H9 (cell line): ENCODE results near the gene MZF1. TPM values are rescaled to one million over a fixed set of nuclear protein-coding genes. Genes with fewer than 3 reads are reported as not detected.

Experiments used
- DNase-seq: peaks from one replicate; pipeline ENCODE4 v3.0.0-alpha.2; 2017
- H2AFZ ChIP-seq: one replicate; pipeline ENCODE4 v1.6.1; 2013; ENCODE audit warnings: mild to moderate bottlenecking, low read length, control low read depth, moderate library complexity
- H2AK5ac ChIP-seq: 2 replicates; pipeline ENCODE4 v1.6.1; 2013; ENCODE audit warnings: low read length, control low read depth, mixed read lengths; ENCODE audit not compliant: insufficient read length
- H2BK120ac ChIP-seq: one replicate; pipeline ENCODE4 v1.6.1; 2013; ENCODE audit warnings: low read depth, mild to moderate bottlenecking, low read length, control low read depth, inconsistent platforms; ENCODE audit not compliant: poor library complexity, severe bottlenecking
- H2BK12ac ChIP-seq: 2 replicates; pipeline ENCODE4 v1.6.1; 2013; ENCODE audit warnings: low read length, control low read depth, mixed read lengths, low read depth; ENCODE audit not compliant: insufficient read length
- H2BK15ac ChIP-seq: 2 replicates; pipeline ENCODE4 v1.6.1; 2013; ENCODE audit warnings: low read depth, low read length, control low read depth
- H2BK20ac ChIP-seq: one replicate; pipeline ENCODE4 v1.6.1; 2013; ENCODE audit warnings: low read depth, mild to moderate bottlenecking, low read length, control low read depth, inconsistent platforms; ENCODE audit not compliant: poor library complexity, severe bottlenecking
- H2BK5ac ChIP-seq: 2 replicates; pipeline ENCODE4 v1.6.1; 2013; ENCODE audit warnings: low read length, control low read depth, mixed read lengths; ENCODE audit not compliant: insufficient read length
- H3K14ac ChIP-seq: 2 replicates; pipeline ENCODE4 v1.6.1; 2013; ENCODE audit warnings: low read length, control low read depth; ENCODE audit not compliant: insufficient read depth
- H3K18ac ChIP-seq: 2 replicates; pipeline ENCODE4 v1.6.1; 2013; ENCODE audit warnings: low read depth, mild to moderate bottlenecking, mixed read lengths, low read length, control low read depth; ENCODE audit not compliant: insufficient read length
- H3K23ac ChIP-seq: 2 replicates; pipeline ENCODE4 v1.6.1; 2013; ENCODE audit warnings: low read length, control low read depth, mixed read lengths, low read depth; ENCODE audit not compliant: insufficient read length
- H3K23me2 ChIP-seq: 2 replicates; pipeline ENCODE4 v1.6.1; 2013; ENCODE audit warnings: low read depth, mild to moderate bottlenecking, mixed read lengths, low read length, control low read depth; ENCODE audit not compliant: insufficient read length, poor library complexity, severe bottlenecking
- H3K27ac ChIP-seq: 2 replicates; pipeline ENCODE4 v1.5.1; 2013; ENCODE audit warnings: low read length, control low read depth, mixed read lengths, low read depth; ENCODE audit not compliant: insufficient read length
- H3K27me3 ChIP-seq: 2 replicates; pipeline ENCODE4 v1.6.1; 2013; ENCODE audit warnings: low read length, control low read depth, inconsistent platforms; ENCODE audit not compliant: insufficient read depth
- H3K4ac ChIP-seq: 2 replicates; pipeline ENCODE4 v1.6.1; 2013; ENCODE audit warnings: low read depth, mild to moderate bottlenecking, control low read depth, inconsistent platforms, low read length, moderate library complexity
- H3K4me1 ChIP-seq: 2 replicates; pipeline ENCODE4 v1.6.1; 2013; ENCODE audit warnings: low read length, control low read depth, inconsistent platforms; ENCODE audit not compliant: insufficient read depth
- H3K4me2 ChIP-seq: 2 replicates; pipeline ENCODE4 v1.6.1; 2013; ENCODE audit warnings: low read length, control low read depth, mixed read lengths; ENCODE audit not compliant: insufficient read length, insufficient read depth
- H3K56ac ChIP-seq: 2 replicates; pipeline ENCODE4 v1.6.1; 2013; ENCODE audit warnings: low read depth, mild to moderate bottlenecking, mixed read lengths, low read length, control low read depth; ENCODE audit not compliant: insufficient read length
- H3K79me1 ChIP-seq: 2 replicates; pipeline ENCODE4 v1.6.1; 2013; ENCODE audit warnings: low read depth, mild to moderate bottlenecking, moderate library complexity, low read length, control low read depth, inconsistent platforms; ENCODE audit not compliant: insufficient read depth, poor library complexity, severe bottlenecking
- H3K79me2 ChIP-seq: 2 replicates; pipeline ENCODE4 v1.6.1; 2013; ENCODE audit warnings: low read length, control low read depth, inconsistent platforms; ENCODE audit not compliant: insufficient read depth
- H3K9ac ChIP-seq: 2 replicates; pipeline ENCODE4 v1.6.1; 2013; ENCODE audit warnings: low read length, control low read depth, mixed read lengths; ENCODE audit not compliant: insufficient read length; ENCODE audit errors: extremely low read depth
- H3K9me3 ChIP-seq: one replicate; pipeline ENCODE4 v1.6.1; 2013; ENCODE audit warnings: low read depth, low read length, inconsistent platforms; ENCODE audit not compliant: control insufficient read depth
- H3T11ph ChIP-seq: one replicate; pipeline ENCODE4 v1.6.1; 2013; ENCODE audit warnings: mild to moderate bottlenecking, low read length, control low read depth, inconsistent platforms
- H4K20me1 ChIP-seq: one replicate; pipeline ENCODE4 v1.6.1; 2013; ENCODE audit not compliant: control insufficient read depth, insufficient read length, insufficient read depth
- H4K5ac ChIP-seq: 2 replicates; pipeline ENCODE4 v1.6.1; 2013; ENCODE audit warnings: low read depth, mild to moderate bottlenecking, mixed read lengths, low read length, control low read depth; ENCODE audit not compliant: insufficient read length
- H4K8ac ChIP-seq: replicated peaks from 2 replicates; pipeline ENCODE4 v1.6.1; 2013; ENCODE audit warnings: low read length, control low read depth, mixed read lengths, low read depth; ENCODE audit not compliant: insufficient read length
- H4K91ac ChIP-seq: 2 replicates; pipeline ENCODE4 v1.6.1; 2013; ENCODE audit warnings: low read depth, mild to moderate bottlenecking, moderate library complexity, mixed read lengths, low read length, control low read depth; ENCODE audit not compliant: insufficient read length
- H3K27ac Mint-ChIP-seq, 3 experiments: 2 replicates in 2 of 3; 3 replicates in 1 of 3; pipeline ENCODE4 v1.8.0; 2020 to 2021; ENCODE audit warnings: mixed read lengths in 3 of 3, mild to moderate bottlenecking in 1 of 3, moderate library complexity in 1 of 3
- H3K27me3 Mint-ChIP-seq: 2 replicates; pipeline ENCODE4 v1.8.0; 2021; ENCODE audit warnings: low read depth, mild to moderate bottlenecking, moderate library complexity, mixed read lengths
- H3K36me3 Mint-ChIP-seq, 3 experiments: 2 replicates in 2 of 3; 3 replicates in 1 of 3; pipeline ENCODE4 v1.8.0; 2020 to 2021; ENCODE audit warnings: low read depth in 3 of 3, mixed read lengths in 3 of 3; ENCODE audit not compliant: insufficient read depth in 1 of 3
- H3K4me1 Mint-ChIP-seq, 2 experiments: 2 replicates each; pipeline ENCODE4 v1.8.0; 2020; ENCODE audit warnings: mixed read lengths in 2 of 2
- H3K4me3 Mint-ChIP-seq, 2 experiments: 2 replicates in 1 of 2; 3 replicates in 1 of 2; pipeline ENCODE4 v1.8.0; 2020 to 2021; ENCODE audit warnings: mild to moderate bottlenecking in 2 of 2, mixed read lengths in 2 of 2, moderate library complexity in 1 of 2
- H3K9me3 Mint-ChIP-seq, 2 experiments: 2 replicates in 1 of 2; 3 replicates in 1 of 2; pipeline ENCODE4 v1.8.0; 2020; ENCODE audit warnings: mild to moderate bottlenecking in 2 of 2, mixed read lengths in 2 of 2, moderate library complexity in 1 of 2
- CTCF ChIP-seq: fragments of 200-600 bp; sonication (generic); conservative IDR thresholded peaks from 3 replicates; pipeline ENCODE4 v1.8.0; 2021; ENCODE audit warnings: antibody characterized with exemption, mild to moderate bottlenecking
- WGBS: extraction: QIAGEN DNeasy Blood & Tissue Kit; methylation state at CpG from one replicate; pipeline ENCODE4 v1.1.7; 2013; ENCODE audit warnings: missing lambda C conversion rate, low lambda C conversion rate, mixed read lengths; ENCODE audit not compliant: insufficient read length; ENCODE audit errors: extremely low coverage; 5-methylcytosine and 5-hydroxymethylcytosine counted together
- total RNA-seq: library from RNA; stranded (reverse); gene quantifications from 2 replicates; pipeline ENCODE4 v1.2.1, GENCODE V29; 2021

The MZF1 gene
- total RNA-seq, 1 experiment from 2014 or later = 23.6 TPM

GRCh38 chr19:58571575-58571947 lies 1.6 kb downstream of the MZF1 start:
- DNase-seq = no peak
- H2AFZ ChIP-seq = no peak overlapping the region
- H4K91ac ChIP-seq = no peak overlapping the region
- no peak overlapping the region for H3K14ac ChIP-seq
- no peak overlapping the region for H3K18ac ChIP-seq
- H4K8ac ChIP-seq = no peak overlapping the region
- H3K9ac ChIP-seq = no peak overlapping the region
- no peaks in the 10 kb centered on the region for H4K20me1 ChIP-seq
- H3K9me3 Mint-ChIP-seq = no peaks in the 10 kb centered on the region; a peak in 2 of 5 replicates
- H3K4me3 Mint-ChIP-seq = peak overlapping the region; percentile 96 to 98; a peak in 4 of 5 replicates
- H2BK20ac ChIP-seq = no peak overlapping the region
- peaks cover 2% of the 10 kb centered on the region; the same call in 1 of the 2 replicates for H3K27me3 Mint-ChIP-seq
- no peaks in the 10 kb centered on the region for H3K27me3 ChIP-seq
- H3K56ac ChIP-seq = no peak overlapping the region
- H2BK120ac ChIP-seq = no peak overlapping the region
- no peak overlapping the region for H3K4me2 ChIP-seq
- H3K9me3 ChIP-seq = no peaks in the 10 kb centered on the region
- no peak overlapping the region for H2AK5ac ChIP-seq
- no peak overlapping the region for H3K23ac ChIP-seq
- no peak overlapping the region for H4K5ac ChIP-seq
- H3K79me1 ChIP-seq = no peaks in the 10 kb centered on the region
- H3T11ph ChIP-seq = no peak overlapping the region
- no peaks in the 10 kb centered on the region for H3K79me2 ChIP-seq
- H3K27ac Mint-ChIP-seq = no peak overlapping the region
- peaks cover 9% of the 10 kb centered on the region for H3K23me2 ChIP-seq
- H2BK15ac ChIP-seq = no peak overlapping the region
- H3K36me3 Mint-ChIP-seq = peaks cover 0 to 25% (median 18%) of the 10 kb centered on the region in 3 experiments; a peak in 5 of 7 replicates
- no peaks in the 10 kb centered on the region; the same call in 1 of the 2 replicates for H3K4me1 ChIP-seq
- H3K27ac ChIP-seq = no peak overlapping the region
- peaks cover 17 to 26% of the 10 kb centered on the region in 2 experiments for H3K4me1 Mint-ChIP-seq
- no CpG with 5 or more reads among the region's 8 CpGs for WGBS
- no peak overlapping the region for H2BK12ac ChIP-seq
- no peak overlapping the region for H3K4ac ChIP-seq
- TF ChIP-seq CTCF = no peak
- H2BK5ac ChIP-seq = no peak overlapping the region
